SU-DHL-6 (cell line): ENCODE measurements around the gene MYH16.

Experiments
- EZH2phosphoT487 ChIP-seq: fragments of 200-600 bp; sonication (generic), shearing (Covaris generic); conservative IDR thresholded peaks from 2 replicates; pipeline ENCODE4 v1.6.1; 2018; ENCODE audit warnings: mild to moderate bottlenecking, antibody characterized with exemption, low read length, moderate library complexity, mixed read lengths
- TF ChIP-seq, protein P1 (sequence below): fragments of 200-600 bp; sonication (generic); IDR thresholded peaks from one replicate; pipeline ENCODE4 v1.5.1; 2017; ENCODE audit warnings: antibody characterized with exemption, mild to moderate bottlenecking, low read length, moderate library complexity; ENCODE audit not compliant: insufficient read depth, poor library complexity, severe bottlenecking

DNA sequence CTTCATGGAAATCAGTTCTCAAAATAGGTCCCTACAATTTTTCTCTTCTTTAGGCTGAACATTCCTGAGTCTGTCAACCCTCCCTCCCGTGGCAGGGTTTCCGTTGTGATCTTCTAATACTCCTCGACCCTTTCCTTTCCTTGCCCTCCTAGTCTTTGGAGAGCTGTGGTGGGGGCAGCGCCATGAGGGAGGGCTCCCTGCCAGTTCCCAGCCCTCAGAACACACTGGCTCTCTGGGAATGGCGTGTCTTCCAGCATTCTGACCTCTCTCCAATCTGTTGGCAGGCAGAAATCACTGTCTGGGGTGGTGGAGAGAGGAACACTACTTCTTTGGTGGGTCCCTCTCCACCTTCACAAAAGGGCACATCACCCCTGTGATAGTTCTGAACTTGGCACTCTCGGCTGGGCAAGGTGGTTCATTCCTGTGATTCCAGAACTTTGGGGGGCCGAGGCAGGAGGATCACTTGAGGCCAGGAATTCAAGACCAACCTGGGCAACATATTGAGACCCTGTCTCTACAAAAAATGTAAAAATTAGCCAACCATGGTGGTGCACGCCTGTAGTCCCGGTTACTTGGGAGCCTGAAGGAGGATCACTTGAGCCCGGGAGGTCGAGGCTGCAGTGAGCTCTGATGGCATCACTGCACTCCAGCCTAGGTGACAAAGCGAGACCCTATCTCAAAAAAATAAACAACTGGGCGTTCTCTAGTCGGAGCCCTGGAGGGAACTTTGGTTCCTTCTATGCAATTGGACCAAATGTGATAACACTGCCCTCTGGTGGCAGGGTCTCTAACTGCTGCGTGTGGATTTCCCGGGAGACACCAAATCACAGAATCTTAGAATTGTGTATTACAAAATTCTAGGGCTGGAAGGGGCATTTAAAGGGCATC lies 39.9 kb downstream of the MYH16 start:
- TF ChIP-seq, protein P1, sequence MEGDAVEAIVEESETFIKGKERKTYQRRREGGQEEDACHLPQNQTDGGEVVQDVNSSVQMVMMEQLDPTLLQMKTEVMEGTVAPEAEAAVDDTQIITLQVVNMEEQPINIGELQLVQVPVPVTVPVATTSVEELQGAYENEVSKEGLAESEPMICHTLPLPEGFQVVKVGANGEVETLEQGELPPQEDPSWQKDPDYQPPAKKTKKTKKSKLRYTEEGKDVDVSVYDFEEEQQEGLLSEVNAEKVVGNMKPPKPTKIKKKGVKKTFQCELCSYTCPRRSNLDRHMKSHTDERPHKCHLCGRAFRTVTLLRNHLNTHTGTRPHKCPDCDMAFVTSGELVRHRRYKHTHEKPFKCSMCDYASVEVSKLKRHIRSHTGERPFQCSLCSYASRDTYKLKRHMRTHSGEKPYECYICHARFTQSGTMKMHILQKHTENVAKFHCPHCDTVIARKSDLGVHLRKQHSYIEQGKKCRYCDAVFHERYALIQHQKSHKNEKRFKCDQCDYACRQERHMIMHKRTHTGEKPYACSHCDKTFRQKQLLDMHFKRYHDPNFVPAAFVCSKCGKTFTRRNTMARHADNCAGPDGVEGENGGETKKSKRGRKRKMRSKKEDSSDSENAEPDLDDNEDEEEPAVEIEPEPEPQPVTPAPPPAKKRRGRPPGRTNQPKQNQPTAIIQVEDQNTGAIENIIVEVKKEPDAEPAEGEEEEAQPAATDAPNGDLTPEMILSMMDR: peak; percentile 97
- TF ChIP-seq EZH2phosphoT487: no peak
